Activated T-cell treated with anti-CD3 and anti-CD28 coated beads for 4 hours (primary cell): ENCODE data around the gene SGCA.

ENCODE experiments used
- DNase-seq: peaks from one replicate; pipeline ENCODE4 v3.0.0-alpha.2; 2020

Gene SGCA

DNA sequence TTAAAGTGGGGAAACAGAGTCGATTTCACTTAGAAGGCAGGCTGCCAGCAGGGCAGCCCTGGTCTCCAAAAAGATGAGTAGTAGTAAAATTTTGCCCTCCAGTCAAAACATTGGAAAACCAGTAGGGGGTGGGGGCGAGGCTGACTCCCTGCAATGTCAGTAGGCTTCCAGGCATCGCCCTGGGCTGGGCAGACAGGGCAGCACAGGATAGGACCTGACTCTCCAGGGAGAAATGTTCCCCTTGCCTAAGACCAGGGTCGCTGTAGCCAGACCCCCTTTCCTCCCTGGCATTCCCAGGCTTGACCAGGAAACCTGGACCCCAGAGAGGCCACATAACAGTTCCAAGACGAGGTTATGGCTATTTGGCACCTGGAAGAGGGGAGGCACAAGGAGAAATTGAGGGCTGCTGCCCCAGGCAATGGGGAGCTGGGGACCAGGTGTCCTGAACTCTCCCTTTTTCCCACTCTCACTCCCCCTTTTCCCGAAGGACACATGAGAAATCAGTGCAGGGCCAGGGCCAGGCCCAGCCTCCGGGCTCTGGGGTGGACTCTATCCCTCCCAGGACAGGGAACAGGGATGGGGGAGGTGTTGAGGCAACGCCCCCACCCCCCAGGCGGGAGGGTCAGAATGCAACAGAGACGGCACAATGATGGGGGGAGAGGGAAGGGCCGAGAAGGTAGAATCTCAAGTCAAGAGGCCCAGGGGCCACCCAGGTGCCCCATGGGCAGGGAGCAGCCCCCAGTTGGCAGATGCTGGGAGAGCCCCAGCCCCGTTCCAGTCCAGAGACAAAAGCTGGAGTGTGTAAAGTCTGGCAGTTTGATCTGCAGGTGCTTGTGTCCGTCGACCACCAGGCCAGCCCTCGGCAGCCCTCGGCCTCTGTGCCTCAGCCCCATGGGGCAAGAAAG lies 31.3 kb upstream of the SGCA start:
- DNase-seq = no peak

DNA sequence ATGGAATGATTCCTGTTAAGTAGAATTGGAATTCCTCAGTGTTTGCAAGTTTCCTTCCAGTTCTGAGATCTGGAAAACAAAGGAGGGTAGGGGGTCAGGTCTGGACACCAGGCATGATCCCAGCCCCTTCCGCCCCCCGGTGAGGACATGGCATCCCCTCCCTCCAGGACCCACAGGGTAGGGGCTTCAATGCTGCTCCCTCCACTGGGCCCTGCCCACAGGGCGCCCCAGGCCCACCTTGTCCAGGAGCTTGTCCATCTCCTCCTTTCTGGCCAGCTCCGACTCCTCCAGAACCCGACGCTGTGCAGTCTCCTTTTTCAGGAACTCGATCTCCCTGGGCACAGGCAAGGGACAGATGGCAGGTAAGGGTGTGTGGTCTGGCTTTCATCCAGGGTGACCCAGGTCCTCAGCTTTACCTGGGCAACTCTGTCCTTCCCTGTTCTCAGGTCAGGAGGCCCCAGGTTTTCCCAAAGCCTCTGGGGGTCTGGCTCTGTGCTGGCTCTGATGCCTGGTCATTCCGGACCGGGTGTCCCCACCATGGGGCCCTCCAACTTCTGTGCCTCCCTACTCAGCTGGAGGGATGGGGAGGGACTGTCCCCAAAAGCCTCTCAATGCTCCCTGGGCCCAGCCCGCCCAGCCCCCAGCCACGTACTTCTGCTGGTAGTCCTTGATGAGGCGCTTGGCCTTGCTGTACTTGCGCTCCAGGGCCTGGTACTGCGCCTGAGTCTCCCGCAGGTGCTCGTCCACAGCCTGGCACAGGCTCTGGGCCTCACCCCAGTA lies 30.3 kb upstream of the SGCA start:
- no peak for DNase-seq

DNA sequence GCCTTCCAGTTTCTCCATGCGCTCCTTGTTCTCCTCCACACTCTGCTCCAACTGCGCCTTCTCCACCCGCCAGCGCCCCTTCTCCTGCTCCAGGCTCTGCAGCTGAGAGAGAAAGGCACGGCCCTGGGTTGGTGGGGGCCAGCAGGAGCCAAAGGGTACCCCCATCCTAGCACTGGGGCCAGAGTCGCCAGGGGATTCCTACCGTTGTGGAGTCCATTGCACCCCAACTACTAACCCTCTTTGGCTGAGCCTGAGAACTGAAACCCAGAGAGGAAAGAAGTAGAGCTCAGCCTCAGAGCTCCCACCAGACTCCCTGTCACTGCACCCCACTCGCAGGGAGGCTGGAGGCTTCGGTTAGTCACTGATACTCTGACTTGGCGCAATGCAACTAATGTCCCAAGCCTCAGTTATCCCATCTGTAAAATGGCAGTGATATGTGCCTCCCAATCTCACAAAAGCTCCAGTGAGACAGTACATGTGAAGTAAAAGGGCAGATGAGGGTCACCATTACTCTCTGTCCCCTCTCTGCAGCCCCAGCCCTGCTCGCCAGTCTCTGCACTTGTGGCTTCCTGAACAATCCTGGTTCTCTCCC lies 29.6 kb upstream of the SGCA start:
- no peak for DNase-seq

DNA sequence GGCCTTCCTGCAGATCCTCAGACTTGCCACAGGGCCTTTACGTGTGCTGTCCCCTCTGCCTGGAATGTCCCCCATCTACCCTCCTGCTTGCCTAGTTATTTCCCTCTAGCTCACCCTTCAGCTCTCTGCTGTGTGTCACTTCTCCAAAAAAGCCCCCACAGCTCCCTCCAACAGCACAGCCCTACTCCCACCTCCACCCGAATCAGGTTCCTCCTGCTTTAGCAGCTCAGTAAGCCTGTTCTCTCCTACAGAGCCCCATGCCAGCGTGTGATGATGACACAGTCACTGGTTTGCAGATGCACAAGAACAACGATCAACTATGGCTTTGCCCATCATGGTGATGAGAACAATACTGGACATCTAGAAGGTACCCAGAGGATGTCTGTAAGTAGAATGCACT lies 28.8 kb upstream of the SGCA start:
- DNase-seq = no peak

DNA sequence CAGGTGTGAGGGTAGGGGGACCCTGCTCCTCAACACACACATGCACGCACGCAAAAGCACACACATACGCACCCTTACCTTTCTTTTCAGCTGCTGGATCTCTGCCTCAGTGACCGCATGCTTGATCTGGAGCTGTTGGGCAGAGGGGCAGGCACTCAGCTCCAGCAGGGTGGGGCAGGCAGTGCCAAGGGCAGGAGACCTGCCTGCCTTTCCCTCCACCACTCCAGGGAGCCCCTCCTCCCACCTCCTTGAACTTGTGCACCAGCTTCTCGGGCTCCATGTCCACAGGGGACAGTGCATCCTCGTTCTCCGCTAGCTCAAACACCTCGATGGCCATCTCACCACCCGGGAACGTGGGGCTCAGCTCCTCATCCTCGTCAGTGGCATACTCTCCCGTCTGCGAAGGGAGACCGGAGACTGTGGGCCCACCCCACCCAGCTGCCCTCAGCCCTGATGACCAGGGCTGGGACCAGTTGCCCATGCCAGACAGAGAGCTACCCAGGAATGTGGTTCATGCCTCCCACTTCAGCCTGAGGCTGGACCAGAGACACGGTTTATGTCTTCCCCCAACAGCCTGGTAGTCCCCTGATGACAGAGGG lies 26.5 kb upstream of the SGCA start:
- DNase-seq = no peak

DNA sequence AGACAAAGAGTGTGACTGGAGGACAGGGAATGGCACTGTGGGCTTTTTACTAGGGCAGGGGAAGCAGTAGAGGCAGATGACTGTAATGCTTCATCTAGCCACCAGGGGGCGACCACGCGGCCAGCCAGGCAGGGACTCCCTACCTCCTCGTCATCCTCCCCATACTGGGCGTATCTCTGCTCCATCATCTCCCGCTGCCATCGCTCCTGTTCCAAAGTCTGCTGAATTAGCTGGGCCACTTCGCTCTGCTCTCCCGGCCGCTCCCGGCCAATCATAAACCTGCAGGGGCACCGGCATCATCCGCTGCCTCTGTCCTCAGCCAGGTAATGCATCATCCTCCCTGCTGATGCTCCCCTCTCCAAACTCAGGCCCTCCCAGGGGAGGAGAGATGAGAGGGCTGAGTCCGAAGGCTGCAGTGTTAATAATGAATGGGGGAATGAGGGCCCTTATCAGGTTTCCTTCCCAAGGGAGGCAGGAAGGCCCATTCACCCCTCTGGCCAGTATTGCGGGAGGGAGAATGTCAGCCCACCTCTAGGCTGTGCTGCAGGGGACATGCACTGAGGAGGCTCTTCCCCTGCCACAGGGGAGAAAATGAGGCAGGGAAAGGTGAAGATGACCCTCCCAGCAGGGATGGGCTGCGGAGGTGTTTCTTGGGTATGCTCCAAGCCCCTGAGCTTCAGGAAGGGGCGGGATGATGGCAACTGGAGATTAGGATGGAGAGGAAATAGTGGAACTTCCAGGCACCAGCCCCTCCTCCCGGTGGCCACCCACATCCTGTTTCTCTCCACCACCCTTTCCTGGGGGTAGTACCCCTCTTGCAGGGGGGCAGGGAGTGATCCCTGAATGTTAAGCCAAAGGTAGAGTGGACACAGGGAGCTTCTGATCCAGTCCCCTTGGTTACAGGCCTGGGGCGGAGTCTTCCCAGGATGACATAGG lies 25.6 kb upstream of the SGCA start:
- DNase-seq = peak; percentile 76

DNA sequence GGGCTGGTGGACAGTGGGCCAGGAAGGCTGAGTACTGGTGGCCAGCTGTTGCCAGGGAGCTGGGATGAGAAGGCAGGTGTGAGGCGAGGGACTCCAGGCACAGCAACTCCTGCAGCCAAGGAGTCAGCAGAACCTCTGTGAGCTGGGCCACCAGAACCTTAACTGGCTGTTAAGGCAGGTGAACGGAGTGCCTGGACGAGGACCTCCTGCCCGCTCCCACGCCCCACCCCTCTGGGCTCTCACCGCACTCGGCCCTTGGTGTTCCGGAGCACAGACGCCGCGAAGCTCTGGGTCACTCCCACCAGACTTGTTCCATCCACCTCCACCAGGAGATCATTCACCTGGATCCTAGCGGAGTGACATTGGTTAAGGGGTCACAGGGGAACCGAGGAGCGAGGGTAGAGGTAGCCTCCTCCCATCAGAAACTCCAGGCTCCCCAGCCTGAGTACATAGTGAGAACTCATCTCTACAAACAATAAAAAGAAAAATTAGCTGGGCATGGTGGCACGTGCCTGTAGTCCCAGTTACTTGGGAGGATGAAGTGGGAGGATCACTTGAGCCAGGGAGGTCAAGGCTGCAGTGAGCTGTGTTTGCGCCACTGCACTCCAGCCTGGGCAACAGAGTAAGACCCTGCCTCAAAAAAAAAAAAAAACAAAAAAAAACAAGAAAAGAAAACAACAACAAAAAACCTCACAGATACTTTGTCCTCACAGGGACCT lies 24.6 kb upstream of the SGCA start:
- DNase-seq = no peak

DNA sequence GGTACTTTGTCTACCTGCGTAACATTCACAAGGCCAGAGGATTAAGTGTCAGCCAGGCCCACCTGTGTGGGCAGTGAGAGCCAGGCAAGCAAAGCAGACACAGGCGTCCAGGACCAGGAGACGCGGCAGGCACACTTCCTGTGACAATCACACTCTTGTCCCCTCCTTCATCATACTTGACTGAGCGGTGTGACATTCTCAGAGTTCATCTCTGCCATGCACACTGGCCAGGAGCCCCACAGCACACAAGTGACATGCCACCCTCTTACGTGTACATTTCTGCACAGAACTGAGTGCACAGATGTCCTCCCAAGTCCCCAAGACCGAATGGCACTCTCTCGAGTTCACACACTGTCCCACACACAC lies 24.1 kb upstream of the SGCA start:
- no peak for DNase-seq

DNA sequence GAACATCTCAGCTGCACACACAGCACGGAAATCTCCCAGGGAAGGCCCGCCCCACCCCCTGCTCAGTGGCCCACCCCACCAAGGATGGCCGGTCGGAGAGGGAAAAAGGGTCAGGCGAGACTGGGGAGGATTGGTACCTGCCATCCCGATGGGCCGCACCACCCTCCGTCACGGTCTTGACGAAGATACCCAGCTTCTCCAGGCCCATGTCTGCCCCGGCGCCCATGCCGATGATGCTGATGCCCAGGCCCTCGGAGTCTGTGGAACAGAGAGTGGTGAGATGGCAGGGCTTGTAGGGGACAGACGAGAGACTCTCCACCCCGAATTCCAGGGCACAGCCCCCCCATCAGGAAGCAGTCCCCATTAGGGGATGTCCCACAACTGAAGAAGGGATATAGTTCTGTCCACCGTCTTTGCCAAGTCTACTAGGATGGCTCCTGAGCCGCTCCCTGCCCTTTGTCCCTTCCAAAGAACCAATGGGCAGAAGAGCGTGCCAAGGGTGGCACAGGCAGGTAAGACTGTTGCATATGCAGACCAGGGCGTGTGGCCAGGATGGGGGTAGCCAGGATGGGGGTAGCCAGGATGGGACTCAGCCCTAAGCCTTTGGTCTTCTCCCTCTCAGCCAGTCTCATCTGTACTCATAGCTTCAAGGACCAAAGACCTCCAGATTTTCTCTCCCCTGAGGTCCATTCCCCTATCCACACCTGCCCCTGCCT lies 22.2 kb upstream of the SGCA start:
- no peak for DNase-seq

DNA sequence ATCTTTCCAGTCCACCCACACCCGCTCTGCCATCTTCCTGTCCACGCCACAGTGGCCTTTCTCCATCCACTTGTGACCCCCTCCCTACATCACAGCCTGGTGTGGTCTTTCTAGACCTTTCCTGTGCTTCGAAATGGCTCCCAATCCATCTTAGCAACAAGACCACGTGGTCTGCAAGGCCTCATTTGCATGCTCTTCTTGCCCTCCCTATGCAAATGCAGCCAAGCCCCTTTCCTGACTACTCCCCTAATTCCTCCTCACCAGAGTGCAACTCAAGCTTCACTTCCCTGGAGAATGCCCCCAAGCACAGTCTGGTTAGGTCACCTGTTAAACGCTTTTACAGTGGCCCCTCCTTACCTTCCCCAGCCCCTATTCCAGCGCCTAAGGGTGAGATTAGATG lies 21.4 kb upstream of the SGCA start:
- DNase-seq = no peak

DNA sequence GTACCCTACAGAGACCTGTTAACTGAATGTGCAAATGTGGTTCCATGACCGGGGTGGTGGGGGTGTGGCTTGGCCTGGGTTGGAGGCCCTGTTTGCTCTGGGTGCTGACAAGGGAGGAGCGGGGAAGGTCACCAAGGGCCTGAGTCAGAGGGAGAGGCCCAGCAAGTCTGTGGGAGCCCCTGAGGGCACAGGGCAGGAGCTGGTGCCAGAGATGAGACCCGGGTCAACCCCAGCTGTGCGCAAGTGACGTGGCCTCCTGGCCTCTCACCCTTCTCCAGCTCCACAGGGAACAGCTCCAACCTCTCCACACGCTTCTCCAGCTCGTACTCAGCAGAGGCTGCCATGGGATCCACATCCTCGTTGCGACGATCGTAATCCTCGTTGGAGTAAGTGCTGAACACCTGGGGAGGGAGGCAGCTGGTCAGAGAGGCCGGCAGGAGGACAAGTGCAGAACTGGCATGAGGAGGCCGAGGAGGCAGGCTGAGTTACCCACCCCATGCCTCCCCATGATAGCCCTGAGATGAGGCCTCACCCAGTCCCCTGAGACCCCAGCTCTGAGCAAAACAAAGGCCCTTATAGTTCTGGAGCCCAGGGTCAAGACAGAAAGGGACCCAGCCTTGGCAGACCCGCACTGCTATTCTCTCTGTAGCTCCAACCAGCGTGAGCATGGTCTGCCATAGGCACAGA lies 20.8 kb upstream of the SGCA start:
- no peak for DNase-seq

DNA sequence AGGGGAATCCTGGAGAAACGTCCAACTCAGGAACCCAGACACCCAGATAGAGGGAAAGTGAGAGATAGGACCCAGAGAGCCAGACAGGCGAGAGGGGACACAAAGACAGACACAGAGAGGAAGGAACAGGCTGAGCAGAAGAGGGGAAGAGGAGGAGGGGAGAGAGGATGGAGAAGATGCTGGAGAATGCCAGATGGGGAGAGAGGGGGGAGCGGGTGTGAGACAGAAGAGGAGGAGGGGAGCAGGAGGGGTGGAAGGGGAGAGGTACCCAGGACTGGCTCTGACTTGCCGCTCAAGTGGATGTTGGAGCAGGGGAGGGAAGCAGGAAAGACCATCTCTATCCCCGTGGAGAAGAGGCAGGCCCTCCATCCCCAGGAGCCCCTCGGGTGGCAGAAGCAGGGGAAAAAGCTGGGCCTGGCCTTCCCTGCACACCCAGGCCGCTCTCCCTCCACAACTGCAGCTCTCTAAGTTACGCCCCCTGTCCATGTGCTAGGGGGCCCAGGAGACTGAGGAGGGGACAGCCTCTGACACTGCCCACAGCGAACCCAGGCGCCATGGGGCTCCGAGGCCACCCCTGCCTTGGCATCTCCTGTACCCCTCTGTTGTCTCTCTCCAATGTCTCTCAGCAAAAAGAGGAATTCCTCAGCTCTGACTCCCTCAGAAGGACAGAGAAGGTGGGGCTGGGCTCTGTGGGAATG lies 20.1 kb upstream of the SGCA start:
- no peak for DNase-seq

DNA sequence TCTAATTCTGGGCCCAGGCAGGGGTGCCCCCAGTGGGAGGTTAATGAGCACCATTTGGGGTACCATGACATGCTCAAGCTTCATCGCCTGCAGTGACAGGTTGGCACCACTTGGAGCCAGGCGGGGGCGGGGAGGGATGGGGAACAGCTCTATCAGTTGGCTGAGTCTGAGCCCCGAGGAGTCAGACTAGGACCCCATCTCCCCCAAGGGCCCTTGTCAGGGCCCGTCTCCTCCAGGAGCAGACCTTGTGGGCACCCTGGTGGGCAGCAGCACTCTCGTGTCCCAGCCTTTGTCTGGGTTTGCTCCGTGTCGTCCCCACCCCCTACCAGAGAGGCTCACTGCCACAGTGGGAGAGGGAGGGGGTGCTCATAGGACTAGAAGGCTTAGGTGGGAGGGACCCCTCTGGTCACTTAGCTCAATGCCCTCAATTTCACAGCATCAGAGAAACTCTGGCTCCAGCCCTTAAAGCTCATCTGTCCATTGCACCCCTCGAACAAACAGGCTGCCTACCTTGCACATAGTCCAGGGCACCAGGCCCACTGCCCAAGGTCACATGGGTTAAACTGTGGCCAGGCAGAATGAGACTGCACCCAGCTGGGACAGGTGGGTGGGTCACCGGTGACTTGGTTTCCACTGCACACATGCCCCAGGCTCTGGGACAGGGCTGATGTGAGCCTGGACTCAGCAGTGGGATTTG lies 19.4 kb upstream of the SGCA start:
- DNase-seq = no peak

DNA sequence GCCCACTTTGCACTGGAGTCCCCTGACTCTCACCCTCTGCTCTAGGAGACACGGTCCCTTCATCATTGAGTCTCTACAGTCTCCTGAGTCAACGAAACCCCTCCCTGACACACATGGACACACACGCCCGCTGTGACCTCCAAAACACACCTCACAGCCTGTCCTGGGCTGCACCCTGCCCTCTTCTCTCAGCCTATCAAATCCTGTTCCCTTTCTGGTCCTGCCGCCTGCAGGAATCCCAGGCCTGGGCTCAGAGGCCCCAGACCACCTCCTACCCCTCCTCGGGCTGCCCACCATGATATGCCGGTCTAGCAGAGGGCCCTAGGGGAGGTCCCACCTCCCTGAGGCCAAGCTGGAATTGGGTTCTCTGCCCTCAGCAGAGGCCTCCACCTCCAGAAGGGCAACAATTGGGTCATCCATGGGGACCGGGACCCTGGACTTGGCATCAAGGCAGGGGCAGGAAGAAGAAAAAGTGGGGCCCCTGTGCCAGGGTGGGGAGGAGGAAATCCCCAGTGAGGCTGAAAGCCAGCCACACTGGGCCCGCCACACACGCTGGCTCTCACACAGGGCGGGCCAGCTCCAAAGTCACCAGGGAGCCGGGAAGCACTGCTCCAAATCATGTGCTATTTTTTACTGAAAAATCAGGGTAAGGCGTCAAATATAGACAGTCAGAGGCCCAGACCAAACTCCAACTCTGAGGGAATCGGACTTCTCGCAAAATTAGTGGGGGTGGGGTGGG lies 18.7 kb upstream of the SGCA start:
- DNase-seq = no peak

DNA sequence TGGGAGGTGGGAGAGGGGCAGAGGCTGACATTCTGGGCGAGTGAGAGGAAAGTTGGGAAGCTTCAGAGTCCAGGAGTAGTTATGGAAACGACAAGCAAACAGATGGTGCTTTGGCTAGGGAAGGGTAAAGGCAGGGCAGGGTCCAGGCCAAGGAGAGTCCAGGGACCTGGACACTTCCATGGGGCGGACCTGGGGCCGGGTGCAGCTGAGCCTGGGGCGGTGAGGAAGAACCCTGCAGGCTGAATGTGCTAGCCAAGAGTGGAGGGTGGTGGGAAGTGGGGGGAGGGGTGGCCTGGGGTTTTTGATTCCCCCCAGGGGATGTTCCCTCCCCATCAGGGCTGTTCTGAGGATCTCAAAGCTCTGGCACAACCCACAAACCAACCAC lies 18.0 kb upstream of the SGCA start:
- no peak for DNase-seq

DNA sequence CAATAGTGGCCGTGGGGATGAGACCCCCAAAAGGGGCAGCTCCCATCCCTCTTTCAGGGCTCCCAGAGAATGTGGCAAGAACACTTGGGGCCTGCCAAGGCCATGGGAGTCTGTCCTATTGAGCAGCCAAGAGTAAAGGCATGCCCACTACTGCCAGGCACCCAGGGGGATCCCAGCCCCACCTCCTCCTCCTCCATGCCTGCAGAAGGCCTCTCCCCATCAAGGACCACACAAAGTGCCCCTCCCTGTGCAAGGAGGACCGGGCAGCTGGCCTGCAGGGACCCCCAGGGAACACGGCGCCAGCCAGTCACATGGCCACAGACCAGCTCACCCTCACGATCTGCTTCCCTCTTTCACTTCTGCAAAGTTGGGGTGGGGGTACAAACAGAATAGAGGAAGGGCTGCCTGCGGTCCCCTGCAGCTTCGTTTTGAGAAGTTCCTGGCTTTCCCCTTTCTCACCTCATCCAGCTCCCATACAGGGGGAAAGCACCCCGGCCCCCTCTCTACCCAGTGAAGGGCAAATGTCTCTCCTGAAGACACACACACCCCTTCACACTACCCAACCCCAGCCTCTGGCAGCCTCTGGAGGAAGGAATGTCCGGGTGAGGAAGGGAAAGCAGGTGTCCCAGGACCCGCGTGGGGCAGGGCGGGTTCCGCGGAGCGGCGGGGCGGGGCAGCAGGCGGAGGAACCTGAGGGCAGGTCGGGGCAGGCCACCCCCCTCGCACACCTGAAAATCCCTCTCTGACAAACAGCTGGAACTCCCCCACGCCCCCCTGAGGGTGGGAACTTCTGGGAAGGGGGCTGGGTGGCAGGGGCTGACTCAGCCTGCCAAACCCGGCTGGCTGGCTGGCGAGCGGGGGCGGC lies 17.3 kb upstream of the SGCA start:
- peak; percentile 87 for DNase-seq

DNA sequence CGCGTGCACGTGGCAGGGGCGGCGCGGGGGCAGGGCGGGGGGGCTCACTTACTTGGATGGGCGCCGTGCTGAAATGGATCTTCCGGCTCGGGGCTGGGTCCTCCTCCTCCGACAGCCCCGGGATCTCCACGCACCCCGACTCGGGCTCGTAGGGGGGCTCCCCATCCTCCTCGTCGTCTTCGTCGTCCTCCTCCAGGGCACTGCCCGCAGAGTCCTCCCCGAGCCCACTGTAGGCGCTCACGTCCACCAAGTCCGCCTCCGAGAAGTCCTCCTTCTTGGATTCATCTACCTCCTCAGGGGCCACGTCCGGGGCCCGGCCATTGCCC lies 16.8 kb upstream of the SGCA start:
- no peak for DNase-seq
